ENCODE results near the gene DRG2. TPM values are rescaled to one million over a fixed set of nuclear protein-coding genes. Genes with fewer than 3 reads are reported as not detected.

Gene DRG2
- total and polyA plus RNA-seq, 9 donors = 18.1 to 45.9 (median 35.5) TPM

DNA sequence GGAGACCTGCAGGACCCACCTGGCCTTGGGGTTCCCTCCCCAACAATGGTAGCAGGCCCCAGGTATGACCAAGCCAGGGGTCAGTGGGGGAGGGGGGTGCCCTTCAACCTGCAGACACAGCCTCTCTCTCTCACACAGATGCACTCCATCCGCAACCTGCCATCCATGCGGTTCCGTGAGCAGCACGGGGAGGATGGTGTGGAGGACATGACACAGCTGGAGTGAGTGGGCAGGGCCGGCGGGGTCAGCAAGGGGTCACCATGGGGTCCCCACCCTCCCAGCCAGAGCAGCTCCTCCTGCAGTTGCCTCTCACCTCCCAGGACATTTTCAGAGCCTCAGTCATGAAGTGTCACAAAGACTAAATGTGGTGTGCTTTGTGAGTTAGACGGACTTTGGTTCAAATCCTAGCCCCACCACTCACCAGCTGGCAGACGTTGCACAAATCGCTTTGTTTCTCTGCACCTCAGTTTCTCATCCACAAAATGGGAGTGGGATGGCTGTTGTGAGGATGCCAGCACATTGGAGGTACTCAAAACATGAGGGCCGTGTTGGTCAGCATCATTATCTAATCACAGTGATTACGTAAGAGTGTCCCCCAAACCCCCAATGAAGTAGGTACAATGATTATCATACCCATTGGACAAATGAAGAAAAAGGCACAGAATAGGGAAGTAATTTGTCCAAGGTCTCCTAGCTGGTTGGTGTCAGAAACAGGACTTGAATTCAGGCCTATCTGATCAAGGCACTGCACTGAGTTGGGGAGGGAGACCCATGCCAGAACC lies 36.8 kb downstream of the DRG2 start:
- no peak for DNase-seq
- 46 to 55% (median 48%) methylated on average over 11 of the region's 11 CpGs for WGBS, 3 donors
- TF ChIP-seq, protein P1, sequence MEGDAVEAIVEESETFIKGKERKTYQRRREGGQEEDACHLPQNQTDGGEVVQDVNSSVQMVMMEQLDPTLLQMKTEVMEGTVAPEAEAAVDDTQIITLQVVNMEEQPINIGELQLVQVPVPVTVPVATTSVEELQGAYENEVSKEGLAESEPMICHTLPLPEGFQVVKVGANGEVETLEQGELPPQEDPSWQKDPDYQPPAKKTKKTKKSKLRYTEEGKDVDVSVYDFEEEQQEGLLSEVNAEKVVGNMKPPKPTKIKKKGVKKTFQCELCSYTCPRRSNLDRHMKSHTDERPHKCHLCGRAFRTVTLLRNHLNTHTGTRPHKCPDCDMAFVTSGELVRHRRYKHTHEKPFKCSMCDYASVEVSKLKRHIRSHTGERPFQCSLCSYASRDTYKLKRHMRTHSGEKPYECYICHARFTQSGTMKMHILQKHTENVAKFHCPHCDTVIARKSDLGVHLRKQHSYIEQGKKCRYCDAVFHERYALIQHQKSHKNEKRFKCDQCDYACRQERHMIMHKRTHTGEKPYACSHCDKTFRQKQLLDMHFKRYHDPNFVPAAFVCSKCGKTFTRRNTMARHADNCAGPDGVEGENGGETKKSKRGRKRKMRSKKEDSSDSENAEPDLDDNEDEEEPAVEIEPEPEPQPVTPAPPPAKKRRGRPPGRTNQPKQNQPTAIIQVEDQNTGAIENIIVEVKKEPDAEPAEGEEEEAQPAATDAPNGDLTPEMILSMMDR (IDR thresholded peaks at IDR 0.05) = no peak
- TF ChIP-seq POLR2A (IDR thresholded peaks at IDR 0.05) (no peak), EP300 (IDR thresholded peaks at IDR 0.05) (no peak)
- Histone ChIP-seq H3K36me3 (no peaks in the 10 kb centered on the region), H3K27ac (no peak overlapping the region), H3K27me3 (no peaks in the 10 kb centered on the region), H3K4me1 (ENCODE audit: insufficient read depth) (no peaks in the 10 kb centered on the region), H3K9me3 (no peaks in the 10 kb centered on the region), H3K4me3 (no peak overlapping the region)
- intact Hi-C loops (cut with DNase I) = no loop called here

DNA sequence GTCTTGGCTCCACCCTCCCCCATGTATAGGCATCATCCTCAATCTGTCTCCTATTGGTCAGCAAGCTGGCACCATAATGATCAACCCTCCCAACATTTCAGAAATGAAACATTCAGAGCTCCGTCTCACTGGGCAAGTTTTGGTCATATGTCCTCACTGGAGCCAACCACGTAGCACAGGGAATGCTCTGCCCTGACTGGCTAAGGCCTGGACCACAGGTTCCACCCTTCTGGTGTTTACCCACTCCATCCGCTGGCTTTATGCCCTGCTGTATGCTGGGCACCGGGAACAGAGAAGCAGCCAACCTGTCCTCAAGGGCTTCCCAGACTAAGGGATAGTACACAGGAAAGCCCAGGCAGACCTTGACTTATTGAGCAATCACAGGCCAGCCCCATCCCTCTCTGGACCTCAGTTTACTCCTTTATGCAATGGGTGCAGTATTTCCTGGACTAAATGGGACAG lies 41.3 kb downstream of the DRG2 start:
- DNase-seq = no peak
- no peaks in the 10 kb centered on the region for H3K4me1 ChIP-seq (ENCODE audit: insufficient read depth)
- TF ChIP-seq POLR2A (IDR thresholded peaks at IDR 0.05) = no peak
- TF ChIP-seq, protein P1 (IDR thresholded peaks at IDR 0.05) = no peak
- WGBS, 3 donors = 45 to 79% (median 65%) methylated on average over 4 of the region's 4 CpGs
- H3K27ac ChIP-seq = no peak overlapping the region
- intact Hi-C loops (cut with DNase I) = no loop called here
- no peak overlapping the region for H3K4me3 ChIP-seq
- no peaks in the 10 kb centered on the region for H3K9me3 ChIP-seq
- no peaks in the 10 kb centered on the region for H3K27me3 ChIP-seq
- H3K36me3 ChIP-seq = no peaks in the 10 kb centered on the region

DNA sequence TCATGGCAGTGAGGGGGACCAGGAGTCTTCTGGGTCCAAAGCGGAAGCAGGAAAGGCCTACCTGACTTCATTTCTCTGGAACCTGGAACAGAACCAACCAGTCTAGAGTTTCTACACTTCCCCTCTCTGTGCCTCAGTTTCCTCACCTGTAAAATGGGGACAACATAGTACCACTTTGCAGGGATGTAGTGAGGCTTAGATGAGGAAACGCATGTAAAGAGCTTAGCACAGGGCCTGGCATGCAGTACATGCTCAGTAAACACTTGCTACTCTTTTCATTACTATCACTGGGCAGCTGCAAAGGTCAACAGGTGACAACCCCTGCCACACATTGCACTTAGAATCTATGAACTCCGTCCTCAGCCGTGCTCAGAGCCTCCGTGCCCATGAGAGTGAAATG lies 45.0 kb downstream of the DRG2 start:
- Histone ChIP-seq H3K27ac (no peak overlapping the region), H3K4me3 (no peak overlapping the region), H3K27me3 (no peaks in the 10 kb centered on the region), H3K9me3 (no peaks in the 10 kb centered on the region), H3K4me1 (ENCODE audit: insufficient read depth) (no peaks in the 10 kb centered on the region), H3K36me3 (no peaks in the 10 kb centered on the region)
- DNase-seq = no peak
- WGBS, 3 donors = 88 to 90% (median 90%) methylated on average over 5 of the region's 5 CpGs
- TF ChIP-seq EP300 (IDR thresholded peaks at IDR 0.05) (no peak), POLR2A (IDR thresholded peaks at IDR 0.05) (no peak)
- TF ChIP-seq, protein P1 (IDR thresholded peaks at IDR 0.05) = no peak
- intact Hi-C loops (cut with DNase I) = no loop called here

DNA sequence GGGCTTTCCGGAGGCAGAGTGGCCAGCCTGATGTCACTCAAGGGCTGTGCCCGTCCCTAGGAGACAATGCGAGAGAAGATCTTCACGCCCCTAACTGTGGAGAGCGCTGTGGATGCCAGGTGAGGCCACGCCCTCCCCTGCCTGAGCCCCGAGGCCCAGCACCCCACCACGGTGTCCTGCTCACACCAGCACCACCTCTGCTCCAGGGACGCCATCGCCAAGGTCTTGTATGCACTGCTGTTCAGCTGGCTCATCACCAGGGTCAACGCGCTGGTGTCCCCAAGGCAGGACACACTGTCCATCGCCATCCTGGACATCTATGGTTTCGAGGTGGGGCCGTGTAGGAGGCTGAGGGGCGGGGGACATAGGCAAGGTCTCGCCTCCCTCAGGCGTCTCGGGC lies 48.6 kb downstream of the DRG2 start:
- no peaks in the 10 kb centered on the region for H3K9me3 ChIP-seq
- TF ChIP-seq, protein P1 (IDR thresholded peaks at IDR 0.05) = no peak
- TF ChIP-seq POLR2A (IDR thresholded peaks at IDR 0.05) = no peak
- no peak overlapping the region for H3K27ac ChIP-seq
- H3K36me3 ChIP-seq = no peaks in the 10 kb centered on the region
- no peaks in the 10 kb centered on the region for H3K4me1 ChIP-seq (ENCODE audit: insufficient read depth)
- 72 to 82% (median 81%) methylated on average over 19 of the region's 19 CpGs for WGBS, 3 donors
- intact Hi-C loops (cut with DNase I) = no loop called here
- no peaks in the 10 kb centered on the region for H3K27me3 ChIP-seq
- DNase-seq = no peak
- no peak overlapping the region for H3K4me3 ChIP-seq
